ENCODE results near the gene CCDC12. TPM values are rescaled to one million over a fixed set of nuclear protein-coding genes. Genes with fewer than 3 reads are reported as not detected.

CCDC12 gene
- total and polyA plus RNA-seq, 2 of the 13 experiments (the other 11 are each of a cell fraction or from before 2014, with no cell fraction given) = 30.1 to 49.5 TPM

GRCh38 chr3:46998121-46998851, 21.7 kb upstream of the CCDC12 start (continued):
- TF ChIP-seq, protein P1, sequence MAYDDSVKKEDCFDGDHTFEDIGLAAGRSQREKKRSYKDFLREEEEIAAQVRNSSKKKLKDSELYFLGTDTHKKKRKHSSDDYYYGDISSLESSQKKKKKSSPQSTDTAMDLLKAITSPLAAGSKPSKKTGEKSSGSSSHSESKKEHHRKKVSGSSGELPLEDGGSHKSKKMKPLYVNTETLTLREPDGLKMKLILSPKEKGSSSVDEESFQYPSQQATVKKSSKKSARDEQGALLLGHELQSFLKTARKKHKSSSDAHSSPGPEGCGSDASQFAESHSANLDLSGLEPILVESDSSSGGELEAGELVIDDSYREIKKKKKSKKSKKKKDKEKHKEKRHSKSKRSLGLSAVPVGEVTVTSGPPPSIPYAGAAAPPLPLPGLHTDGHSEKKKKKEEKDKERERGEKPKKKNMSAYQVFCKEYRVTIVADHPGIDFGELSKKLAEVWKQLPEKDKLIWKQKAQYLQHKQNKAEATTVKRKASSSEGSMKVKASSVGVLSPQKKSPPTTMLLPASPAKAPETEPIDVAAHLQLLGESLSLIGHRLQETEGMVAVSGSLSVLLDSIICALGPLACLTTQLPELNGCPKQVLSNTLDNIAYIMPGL (CRISPR knock-in tag; IDR thresholded peaks at IDR 0.05; ENCODE audit: borderline replicate concordance in 1 of 2, low read depth in 1 of 2) = peak; percentile 45 to 66; a peak in 2 of 4 replicates
- TF ChIP-seq, protein P2, sequence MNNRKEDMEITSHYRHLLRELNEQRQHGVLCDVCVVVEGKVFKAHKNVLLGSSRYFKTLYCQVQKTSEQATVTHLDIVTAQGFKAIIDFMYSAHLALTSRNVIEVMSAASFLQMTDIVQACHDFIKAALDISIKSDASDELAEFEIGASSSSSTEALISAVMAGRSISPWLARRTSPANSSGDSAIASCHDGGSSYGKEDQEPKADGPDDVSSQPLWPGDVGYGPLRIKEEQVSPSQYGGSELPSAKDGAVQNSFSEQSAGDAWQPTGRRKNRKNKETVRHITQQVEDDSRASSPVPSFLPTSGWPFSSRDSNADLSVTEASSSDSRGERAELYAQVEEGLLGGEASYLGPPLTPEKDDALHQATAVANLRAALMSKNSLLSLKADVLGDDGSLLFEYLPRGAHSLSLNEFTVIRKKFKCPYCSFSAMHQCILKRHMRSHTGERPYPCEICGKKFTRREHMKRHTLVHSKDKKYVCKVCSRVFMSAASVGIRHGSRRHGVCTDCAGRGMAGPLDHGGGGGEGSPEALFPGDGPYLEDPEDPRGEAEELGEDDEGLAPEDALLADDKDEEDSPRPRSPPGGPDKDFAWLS (CRISPR knock-in tag; IDR thresholded peaks at IDR 0.05; ENCODE audit: borderline replicate concordance) = no peak
- peak; percentile 23; the same call in 1 of the 2 replicates for TF ChIP-seq SRY (CRISPR knock-in tag; IDR thresholded peaks at IDR 0.05)
- TF ChIP-seq ZBTB7B (CRISPR knock-in tag; IDR thresholded peaks at IDR 0.05) = 0 out of 2 replicates have a peak, but pooled peaks have one; percentile 37
- TF ChIP-seq SOX13 (IDR thresholded peaks at IDR 0.05) = no peak
- TF ChIP-seq SOX13 (CRISPR knock-in tag; conservative IDR thresholded peaks at IDR 0.05 in 1 of 2, IDR thresholded peaks at IDR 0.05 in 1 of 2) = no peak
- no peak for TF ChIP-seq NPAS2 (CRISPR knock-in tag; IDR thresholded peaks at IDR 0.05; ENCODE audit: borderline replicate concordance)
- TF ChIP-seq, protein P3, sequence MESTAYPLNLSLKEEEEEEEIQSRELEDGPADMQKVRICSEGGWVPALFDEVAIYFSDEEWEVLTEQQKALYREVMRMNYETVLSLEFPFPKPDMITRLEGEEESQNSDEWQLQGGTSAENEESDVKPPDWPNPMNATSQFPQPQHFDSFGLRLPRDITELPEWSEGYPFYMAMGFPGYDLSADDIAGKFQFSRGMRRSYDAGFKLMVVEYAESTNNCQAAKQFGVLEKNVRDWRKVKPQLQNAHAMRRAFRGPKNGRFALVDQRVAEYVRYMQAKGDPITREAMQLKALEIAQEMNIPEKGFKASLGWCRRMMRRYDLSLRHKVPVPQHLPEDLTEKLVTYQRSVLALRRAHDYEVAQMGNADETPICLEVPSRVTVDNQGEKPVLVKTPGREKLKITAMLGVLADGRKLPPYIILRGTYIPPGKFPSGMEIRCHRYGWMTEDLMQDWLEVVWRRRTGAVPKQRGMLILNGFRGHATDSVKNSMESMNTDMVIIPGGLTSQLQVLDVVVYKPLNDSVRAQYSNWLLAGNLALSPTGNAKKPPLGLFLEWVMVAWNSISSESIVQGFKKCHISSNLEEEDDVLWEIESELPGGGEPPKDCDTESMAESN (CRISPR knock-in tag; conservative IDR thresholded peaks at IDR 0.05) = 0 out of 2 replicates have a peak, but pooled peaks have one; percentile 47
- 0 out of 2 replicates have a peak, but pooled peaks have one; percentile 17 for TF ChIP-seq ZFY (CRISPR knock-in tag; IDR thresholded peaks at IDR 0.05)
- TF ChIP-seq MAX (IDR thresholded peaks at IDR 0.05) = peak; percentile 45
- 0 out of 2 replicates have a peak, but pooled peaks have one; percentile 47 for TF ChIP-seq CBFB (CRISPR knock-in tag; IDR thresholded peaks at IDR 0.05)
- TF ChIP-seq, protein P4, sequence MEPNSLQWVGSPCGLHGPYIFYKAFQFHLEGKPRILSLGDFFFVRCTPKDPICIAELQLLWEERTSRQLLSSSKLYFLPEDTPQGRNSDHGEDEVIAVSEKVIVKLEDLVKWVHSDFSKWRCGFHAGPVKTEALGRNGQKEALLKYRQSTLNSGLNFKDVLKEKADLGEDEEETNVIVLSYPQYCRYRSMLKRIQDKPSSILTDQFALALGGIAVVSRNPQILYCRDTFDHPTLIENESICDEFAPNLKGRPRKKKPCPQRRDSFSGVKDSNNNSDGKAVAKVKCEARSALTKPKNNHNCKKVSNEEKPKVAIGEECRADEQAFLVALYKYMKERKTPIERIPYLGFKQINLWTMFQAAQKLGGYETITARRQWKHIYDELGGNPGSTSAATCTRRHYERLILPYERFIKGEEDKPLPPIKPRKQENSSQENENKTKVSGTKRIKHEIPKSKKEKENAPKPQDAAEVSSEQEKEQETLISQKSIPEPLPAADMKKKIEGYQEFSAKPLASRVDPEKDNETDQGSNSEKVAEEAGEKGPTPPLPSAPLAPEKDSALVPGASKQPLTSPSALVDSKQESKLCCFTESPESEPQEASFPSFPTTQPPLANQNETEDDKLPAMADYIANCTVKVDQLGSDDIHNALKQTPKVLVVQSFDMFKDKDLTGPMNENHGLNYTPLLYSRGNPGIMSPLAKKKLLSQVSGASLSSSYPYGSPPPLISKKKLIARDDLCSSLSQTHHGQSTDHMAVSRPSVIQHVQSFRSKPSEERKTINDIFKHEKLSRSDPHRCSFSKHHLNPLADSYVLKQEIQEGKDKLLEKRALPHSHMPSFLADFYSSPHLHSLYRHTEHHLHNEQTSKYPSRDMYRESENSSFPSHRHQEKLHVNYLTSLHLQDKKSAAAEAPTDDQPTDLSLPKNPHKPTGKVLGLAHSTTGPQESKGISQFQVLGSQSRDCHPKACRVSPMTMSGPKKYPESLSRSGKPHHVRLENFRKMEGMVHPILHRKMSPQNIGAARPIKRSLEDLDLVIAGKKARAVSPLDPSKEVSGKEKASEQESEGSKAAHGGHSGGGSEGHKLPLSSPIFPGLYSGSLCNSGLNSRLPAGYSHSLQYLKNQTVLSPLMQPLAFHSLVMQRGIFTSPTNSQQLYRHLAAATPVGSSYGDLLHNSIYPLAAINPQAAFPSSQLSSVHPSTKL (CRISPR knock-in tag; IDR thresholded peaks at IDR 0.05) = peak; percentile 20; the same call in 1 of the 2 replicates
- TF ChIP-seq PATZ1 (CRISPR knock-in tag; IDR thresholded peaks at IDR 0.05) = peak; percentile 47; the same call in 1 of the 2 replicates
- TF ChIP-seq ZNF143 (CRISPR knock-in tag; IDR thresholded peaks at IDR 0.05) = no peak
- peak; percentile 50; the same call in 1 of the 2 replicates for TF ChIP-seq ARNT2 (CRISPR knock-in tag; IDR thresholded peaks at IDR 0.05; ENCODE audit: low read depth)
